Bronchial epithelial cell (primary cell): Measurements from ENCODE around the gene LRRC27. TPM values are rescaled to one million over a fixed set of nuclear protein-coding genes. Genes with fewer than 3 reads are reported as not detected.

Experiments used
- DNase-seq: peaks from one replicate; pipeline ENCODE4 v3.0.0-alpha.2; 2010; ENCODE audit warnings: low read depth
- FAIRE-seq: peaks from 2 replicates; lab custom pipeline; 2011; peaks lifted over from hg19 to GRCh38; lab: Jason Lieb, UNC
- H3K27me3 ChIP-seq: 2 replicates; pipeline ENCODE4 v1.5.1; 2011; ENCODE audit warnings: low read length; ENCODE audit not compliant: control insufficient read depth, insufficient read depth
- H3K36me3 ChIP-seq: 2 replicates; pipeline ENCODE4 v1.5.1; 2011; ENCODE audit warnings: low read length; ENCODE audit not compliant: control insufficient read depth, insufficient read depth
- H3K4me3 ChIP-seq: 2 replicates; pipeline ENCODE4 v1.5.1; 2011; ENCODE audit warnings: mild to moderate bottlenecking, low read depth, low read length, control low read depth
- CTCF ChIP-seq: IDR thresholded peaks from 2 replicates; pipeline ENCODE4 v1.5.1; 2011; ENCODE audit warnings: mild to moderate bottlenecking, moderate library complexity, low read length, control low read depth, inconsistent platforms; ENCODE audit not compliant: insufficient read depth, severe bottlenecking
- total RNA-seq: library from RNA; depleted of rRNA; stranded (reverse); fragments of >200 nt; gene quantifications from 2 replicates; pipeline ENCODE4 v1.2.1, GENCODE V29; 2014

LRRC27 gene
- total RNA-seq: 4.7 and 6.9 TPM in 2 replicates

- Histone ChIP-seq H3K27me3 (no peaks in the 10 kb centered on the region), H3K36me3 (no peaks in the 10 kb centered on the region), H3K4me3 (peak within 1 kb of the TSS; percentile 75)
- TF ChIP-seq CTCF: no peak
- DNase-seq: peak; percentile 83
- FAIRE-seq: no peak
Measured at GRCh38 chr10:132331601-132332432, at the start of gene LRRC27. Gene LRRC27 (plus strand): TSS chr10:132332193. CDS start chr10:132333525, 1,332 bp downstream.

- H3K27me3 ChIP-seq: no peaks in the 10 kb centered on the region
- TF ChIP-seq CTCF: no peak
- DNase-seq: no peak
- FAIRE-seq: no peak
- H3K4me3 ChIP-seq: no peak overlapping the region
- H3K36me3 ChIP-seq: no peaks in the 10 kb centered on the region
Measured at GRCh38 chr10:132282667-132283603, 49.1 kb upstream of the LRRC27 start.

GRCh38 chr10:132283604-132284382, 48.2 kb upstream of the LRRC27 start:
- Histone ChIP-seq H3K36me3 (no peaks in the 10 kb centered on the region), H3K27me3 (no peaks in the 10 kb centered on the region), H3K4me3 (no peak overlapping the region)
- no peak for DNase-seq
- no peak for FAIRE-seq
- no peak for TF ChIP-seq CTCF

GRCh38 chr10:132289439-132289838, 42.6 kb upstream of the LRRC27 start:
- H3K4me3 ChIP-seq: no peak overlapping the region
- DNase-seq (no peak), FAIRE-seq (no peak)
- H3K27me3 ChIP-seq: no peaks in the 10 kb centered on the region
- TF ChIP-seq CTCF: no peak
- no peaks in the 10 kb centered on the region for H3K36me3 ChIP-seq

- DNase-seq (no peak), FAIRE-seq (no peak)
- no peaks in the 10 kb centered on the region for H3K27me3 ChIP-seq
- H3K36me3 ChIP-seq: no peaks in the 10 kb centered on the region
- no peak for TF ChIP-seq CTCF
- no peak overlapping the region for H3K4me3 ChIP-seq
Measured at GRCh38 chr10:132290631-132291030, 41.4 kb upstream of the LRRC27 start.
